A549 (cell line): ENCODE results near the gene PBXIP1. TPM values are rescaled to one million over a fixed set of nuclear protein-coding genes. Genes with fewer than 3 reads are reported as not detected.
"Not testable (repeated sequence)": the region's sequence is repeated elsewhere in the genome, so short reads cannot be mapped to it uniquely, and the experiment has no call there.

ENCODE experiments used
- ATAC-seq, 2 experiments: fragments of 200-7000 bp in 1 of 2; fragments of >200 bp in 1 of 2; cut with Nextera tagmentation in 1 of 2; cut with Tn5 transposase in 1 of 2; 3 replicates each; pipeline versions ENCODE4 v1.8.0 to v1.9.1; 2018 to 2020; ENCODE audit warnings: mild to moderate bottlenecking in 1 of 2, moderate library complexity in 1 of 2
- CTCF ChIA-PET: fragments of 300-600 bp; sonication (Branson Sonifier 250); formaldehyde crosslinking; extraction: SDS; loops from one replicate; lab custom pipeline; 2021; ENCODE audit warnings: antibody characterized with exemption, inconsistent platforms; lab: Yijun Ruan, JAX
- POLR2A ChIA-PET: fragments of 350-600 bp; formaldehyde crosslinking; extraction: SDS; loops from one replicate; lab custom pipeline; 2021; ENCODE audit warnings: antibody characterized with exemption, inconsistent platforms; lab: Yijun Ruan, JAX
- DNase-seq, 2 experiments: peaks; one replicate each; pipeline versions ENCODE4 v3.0.0 to v3.0.0-alpha.2; 2011 to 2016; ENCODE audit warnings: low read depth in 1 of 2, low spot score in 1 of 2
- FAIRE-seq: peaks from 2 replicates; lab custom pipeline; 2011; peaks lifted over from hg19 to GRCh38; lab: Jason Lieb, UNC
- H3K27ac ChIP-seq, 2 experiments: fragments of >200 bp; sonication (Bioruptor Twin); formaldehyde crosslinking; 3 replicates each; pipeline ENCODE4 v1.5.1; 2016 to 2017
- H3K4me1 ChIP-seq: fragments of >200 bp; sonication (Bioruptor Twin); formaldehyde crosslinking; 3 replicates; pipeline ENCODE4 v1.6.1; 2016
- H3K4me2 ChIP-seq: fragments of >200 bp; sonication (Bioruptor Twin); formaldehyde crosslinking; 3 replicates; pipeline ENCODE4 v1.6.1; 2016
- H3K4me3 ChIP-seq: fragments of >200 bp; sonication (Bioruptor Twin); formaldehyde crosslinking; 3 replicates; pipeline ENCODE4 v1.5.1; 2016
- H3K9me3 ChIP-seq: fragments of >200 bp; sonication (Bioruptor Twin); formaldehyde crosslinking; 3 replicates; pipeline ENCODE4 v1.6.1; 2016
- BCL3 ChIP-seq: fragments of >200 bp; sonication (Bioruptor Twin); formaldehyde crosslinking; IDR thresholded peaks from 3 replicates; pipeline ENCODE4 v1.6.1; 2016
- CEBPB ChIP-seq, 2 experiments: fragments of >200 bp in 1 of 2; sonication (Bioruptor Twin) in 1 of 2; formaldehyde crosslinking in 1 of 2; IDR thresholded peaks; 2 replicates each; pipeline ENCODE4 v1.6.1; 2012 to 2016
- CHD4 ChIP-seq: fragments of 200-600 bp; sonication (generic); IDR thresholded peaks from 2 replicates; pipeline ENCODE4 v1.6.1; 2016; ENCODE audit warnings: antibody characterized with exemption, mild to moderate bottlenecking, borderline replicate concordance
- E2F6 ChIP-seq: IDR thresholded peaks from 2 replicates; pipeline ENCODE4 v1.6.1; 2012; ENCODE audit warnings: low read depth, borderline replicate concordance
- FOSL2 ChIP-seq, 2 experiments: fragments of 450-650 bp in 1 of 2; fragments of >200 bp in 1 of 2; sonication (Bioruptor Twin) in 1 of 2; formaldehyde crosslinking; IDR thresholded peaks; 2 replicates each; pipeline versions ENCODE4 v1.5.0 to v1.6.1; 2016 to 2020; ENCODE audit warnings: mild to moderate bottlenecking in 1 of 2, moderate library complexity in 1 of 2
- FOXS1 ChIP-seq: fragments of 250-450 bp; sonication (Bioruptor Pico); IDR thresholded peaks from 2 replicates; pipeline ENCODE4 v1.5.0; 2020; ENCODE audit warnings: mild to moderate bottlenecking, moderate library complexity
- HDAC2 ChIP-seq: fragments of 200-600 bp; sonication (generic); IDR thresholded peaks from 2 replicates; pipeline ENCODE4 v1.6.1; 2016
- HOXA7 ChIP-seq: fragments of 250-450 bp; sonication (Bioruptor Pico); IDR thresholded peaks from 2 replicates; pipeline ENCODE4 v1.5.0; 2020; ENCODE audit warnings: mild to moderate bottlenecking, moderate library complexity
- NFE2L2 ChIP-seq: fragments of 150-350 bp; conservative IDR thresholded peaks from 2 replicates; pipeline ENCODE4 v1.6.1; 2014; ENCODE audit warnings: low read length
- NR3C1 ChIP-seq: fragments of >200 bp; sonication (Bioruptor Twin); formaldehyde crosslinking; IDR thresholded peaks from 3 replicates; pipeline ENCODE4 v1.6.1; 2017
- PBX3 ChIP-seq: IDR thresholded peaks from 2 replicates; pipeline ENCODE4 v1.6.1; 2012
- PHF8 ChIP-seq: fragments of 200-600 bp; sonication (generic); IDR thresholded peaks from 2 replicates; pipeline ENCODE4 v1.6.1; 2016; ENCODE audit warnings: low read depth, mild to moderate bottlenecking, antibody characterized with exemption, moderate library complexity, borderline replicate concordance
- POLR2A ChIP-seq: IDR thresholded peaks from 2 replicates; pipeline ENCODE4 v1.6.1; 2012; ENCODE audit warnings: mild to moderate bottlenecking, low read length
- POLR2AphosphoS2 ChIP-seq: conservative IDR thresholded peaks from 2 replicates; pipeline ENCODE4 v1.6.1; 2012; ENCODE audit warnings: low read length, improper control_type of control experiment, inconsistent platforms
- RAD21 ChIP-seq, 2 experiments: fragments of >200 bp in 1 of 2; sonication (Bioruptor Twin) in 1 of 2; formaldehyde crosslinking in 1 of 2; IDR thresholded peaks in 1 of 2; conservative IDR thresholded peaks in 1 of 2; 2 replicates in 1 of 2; 3 replicates in 1 of 2; pipeline ENCODE4 v1.6.1; 2012 to 2018; ENCODE audit warnings: inconsistent platforms in 1 of 2
- RCOR1 ChIP-seq: fragments of 150-350 bp; IDR thresholded peaks from 2 replicates; pipeline ENCODE4 v1.6.1; 2014; ENCODE audit warnings: antibody characterized with exemption, low read length, low read depth
- RNF2 ChIP-seq: fragments of 200-600 bp; sonication (generic); IDR thresholded peaks from 2 replicates; pipeline ENCODE4 v1.6.1; 2016; ENCODE audit warnings: low read depth, mild to moderate bottlenecking, antibody characterized with exemption, moderate library complexity, borderline replicate concordance
- TP53 ChIP-seq: fragments of 250-450 bp; sonication (Bioruptor Pico); IDR thresholded peaks from 2 replicates; pipeline ENCODE4 v1.5.0; 2021; ENCODE audit warnings: mild to moderate bottlenecking, moderate library complexity
- USF2 ChIP-seq: fragments of 450-650 bp; IDR thresholded peaks from 2 replicates; pipeline ENCODE4 v1.6.1; 2014; ENCODE audit warnings: antibody characterized with exemption
- ZFP36 ChIP-seq: fragments of 450-650 bp; IDR thresholded peaks from 2 replicates; pipeline ENCODE4 v1.6.1; 2014; ENCODE audit warnings: borderline replicate concordance; ENCODE audit not compliant: partially characterized antibody
- WGBS: methylation state at CpG from one replicate; pipeline ENCODE4 v1.1.6; 2017; ENCODE audit errors: missing lambda C conversion rate; 5-methylcytosine and 5-hydroxymethylcytosine counted together
- polyA plus RNA-seq, 4 experiments: library from polyadenylated mRNA; depleted of rRNA in 3 of 4; stranded (reverse); fragments of >200 nt; fragmentation: RNase III in 1 of 4; extraction: RNeasy Plus Mini Kit Qiagen cat#74134 plus additional on column Dnase treatment in 1 of 4; gene quantifications; 2 replicates in 3 of 4; 3 replicates in 1 of 4; pipeline ENCODE4 v1.2.3, GENCODE V29; 2011 to 2017

PBXIP1 gene
- polyA plus RNA-seq, 2 of the 4 experiments (the other 2 are of a cell fraction), result 15.0 to 20.8 TPM

GRCh38 chr1:154987326-154987725 lies 31.4 kb upstream of the PBXIP1 start:
- CTCF ChIA-PET, result interaction anchor here (0.6 to 1.6 kb wide), 4 partner anchors 98 to 588 kb away, joined by 3 read pairs; no protein-coding TSS in a partner anchor
- FAIRE-seq (no peak), ATAC-seq (no peak)

GRCh38 chr1:154986736-154987135 lies 30.8 kb upstream of the PBXIP1 start:
- DNase-seq, ATAC-seq: not testable (repeated sequence)
- POLR2A ChIA-PET, result interaction anchor here (1.1 kb wide), 1 partner anchor 13 kb away, joined by 3 read pairs; no protein-coding TSS in a partner anchor

More at GRCh38 chr1:154987326-154987725, 31.4 kb upstream of the PBXIP1 start:
- 87% methylated on average over 6 of the region's 6 CpGs for WGBS
- peaks cover 20% of the 10 kb centered on the region for H3K4me1 ChIP-seq
- no peaks in the 10 kb centered on the region for H3K9me3 ChIP-seq
- H3K27ac ChIP-seq, result peak overlapping the region in 1 of 2 experiments; percentile 45; a peak in 2 of 6 replicates
- POLR2A ChIA-PET, result interaction anchor here (0.9 to 1.1 kb wide), 2 partner anchors 14 kb away, joined by 3 read pairs; no protein-coding TSS in a partner anchor
- TF ChIP-seq CHD4 (no peak), NFE2L2 (no peak), RAD21 (conservative IDR thresholded peaks at IDR 0.05 in 1 of 2, IDR thresholded peaks at IDR 0.05 in 1 of 2) (no peak), POLR2A (no peak), PHF8 (no peak), PBX3 (no peak), E2F6 (no peak), RCOR1 (no peak), POLR2AphosphoS2 (no peak), CEBPB (IDR thresholded peaks at IDR 0.05) (no peak)
- TF ChIP-seq, all 56 proteins: peak for 0
- Histone ChIP-seq H3K4me3 (no peak overlapping the region), H3K4me2 (no peak overlapping the region)
- no peak for DNase-seq

GRCh38 chr1:154983776-154984466 lies 28.0 kb upstream of the PBXIP1 start:
- ChIA-PET CTCF (interaction anchor here (1.3 kb wide), 1 partner anchor 101 kb away, joined by 3 read pairs; no protein-coding TSS in a partner anchor), POLR2A (interaction anchor here (0.6 to 2.8 kb wide), 10 partner anchors 10 to 94 kb away, joined by 3 to 41 read pairs (median 5); partner anchors contain the start of genes CKS1B, LENEP, PYGO2 and SHC1)
- 20% methylated on average over 13 of the region's 17 CpGs for WGBS
- ATAC-seq (peak in 1 of 2 experiments; percentile 16; a peak in 3 of 6 replicates), DNase-seq (no peak), FAIRE-seq (no peak)
- Histone ChIP-seq H3K4me3 (peak overlapping the region; percentile 81), H3K9me3 (no peaks in the 10 kb centered on the region), H3K4me2 (peak overlapping the region; percentile 85), H3K27ac (peak overlapping the region; percentile 83 to 86), H3K4me1 (peaks cover 21% of the 10 kb centered on the region)
- no peak for TF ChIP-seq HDAC2
- no peak for TF ChIP-seq ZFP36
- no peak for TF ChIP-seq PBX3
- no peak for TF ChIP-seq FOXS1
- TF ChIP-seq POLR2A, result no peak
- no peak for TF ChIP-seq FOSL2 (IDR thresholded peaks at IDR 0.05)
- TF ChIP-seq FOSL2 (CRISPR knock-in tag; IDR thresholded peaks at IDR 0.05), result no peak
- no peak for TF ChIP-seq RNF2
- no peak for TF ChIP-seq BCL3
- no peak for TF ChIP-seq NR3C1
- TF ChIP-seq RAD21 (conservative IDR thresholded peaks at IDR 0.05 in 1 of 2, IDR thresholded peaks at IDR 0.05 in 1 of 2), result no peak
- TF ChIP-seq HOXA7, result no peak
- TF ChIP-seq USF2, result no peak
- no peak for TF ChIP-seq TP53
- no peak for TF ChIP-seq CEBPB (IDR thresholded peaks at IDR 0.05)

More at GRCh38 chr1:154986736-154987135, 30.8 kb upstream of the PBXIP1 start:
- Histone ChIP-seq H3K27ac (peak overlapping the region in 1 of 2 experiments; percentile 45; a peak in 1 of 6 replicates), H3K4me1 (peaks cover 21% of the 10 kb centered on the region)
- WGBS, result 91% methylated on average over 4 of the region's 4 CpGs
- H3K9me3 ChIP-seq, FAIRE-seq, H3K4me2 ChIP-seq, H3K4me3 ChIP-seq: not testable (repeated sequence)
- CTCF ChIA-PET, result interaction anchor here (1.2 kb wide), 1 partner anchor 105 kb away, joined by 3 read pairs; no protein-coding TSS in a partner anchor
